ENCODE results near the gene IST1.

The IST1 gene

DNA sequence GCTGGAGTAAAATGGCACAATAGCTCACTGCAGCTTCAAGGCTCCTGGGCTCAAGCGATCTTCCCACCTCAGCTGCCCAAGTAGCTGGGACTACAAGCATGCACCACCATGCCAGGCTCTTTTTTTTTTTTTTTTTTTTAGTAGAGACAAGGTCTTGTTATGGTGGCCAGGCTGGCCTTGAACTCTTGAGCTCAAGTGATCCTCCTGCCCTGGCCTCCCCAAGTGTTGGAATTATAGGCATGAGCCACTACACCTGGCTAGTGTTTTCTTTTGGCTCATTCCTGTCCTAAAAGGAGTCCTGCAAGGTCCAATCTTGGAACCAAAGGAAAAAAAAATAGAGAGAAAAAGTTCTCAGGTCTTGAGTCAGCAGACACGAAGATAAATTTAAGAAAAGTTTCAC, 74.0 kb downstream of the IST1 start:
- no peak for DNase-seq

DNA sequence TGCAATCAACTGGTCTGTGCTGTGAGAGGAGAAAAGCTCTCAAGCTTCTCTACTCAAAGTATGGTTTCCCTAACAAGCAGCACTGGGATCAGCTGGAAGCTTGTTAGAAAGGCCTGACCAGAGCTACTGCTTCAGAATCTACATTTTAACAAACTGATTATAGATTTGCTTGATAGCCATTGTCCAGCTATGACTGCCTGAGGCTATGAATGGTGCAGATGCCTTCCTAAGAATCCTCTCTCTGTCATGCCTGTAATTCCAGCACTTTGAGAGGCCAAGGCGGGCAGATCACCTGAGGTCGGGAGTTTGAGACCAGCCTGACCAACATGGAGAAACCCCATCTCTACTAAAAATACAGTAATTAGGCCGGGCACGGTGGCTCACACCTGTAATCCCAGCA, 76.2 kb downstream of the IST1 start:
- DNase-seq, result no peak

GRCh38 chr16:71972356-71972755, 77.0 kb downstream of the IST1 start:
- DNase-seq, result no peak

GRCh38 chr16:71973001-71973400, 77.7 kb downstream of the IST1 start:
- no peak for DNase-seq

- DNase-seq, result no peak
These were observed 78.9 kb downstream of the IST1 start for GRCh38 chr16:71974068-71974818.
